CD4-positive, alpha-beta T cell treated with Interleukin-17A for 4 hours (primary cell): ENCODE results near the gene WDR18.
"Not testable (repeated sequence)": the region's sequence is repeated elsewhere in the genome, so short reads cannot be mapped to it uniquely, and the experiment has no call there.

Experiments used
- DNase-seq: peaks from one replicate; pipeline ENCODE4 v3.0.0-alpha.2; 2020; ENCODE audit warnings: mixed read lengths

The WDR18 gene

DNA sequence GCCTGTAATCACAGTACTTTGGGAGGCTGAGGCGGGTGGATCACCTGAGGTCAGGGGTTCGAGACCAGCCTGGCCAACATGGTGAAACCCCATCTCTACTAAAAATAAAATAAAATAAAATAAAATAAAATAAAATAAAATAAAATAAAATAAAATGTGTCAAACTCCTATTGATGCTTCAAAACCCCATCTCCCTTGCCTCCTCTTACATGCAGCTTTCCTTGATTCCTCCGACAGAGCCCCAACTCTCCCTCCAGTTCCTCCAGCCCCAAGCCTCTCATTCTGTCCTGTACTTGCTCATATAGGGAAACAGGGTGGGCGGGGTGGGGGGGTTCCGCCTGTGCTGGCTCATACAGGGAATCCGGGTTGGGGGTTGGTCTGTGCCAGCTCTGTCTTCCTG, 40.9 kb downstream of the WDR18 start:
- not testable (repeated sequence) for DNase-seq

DNA sequence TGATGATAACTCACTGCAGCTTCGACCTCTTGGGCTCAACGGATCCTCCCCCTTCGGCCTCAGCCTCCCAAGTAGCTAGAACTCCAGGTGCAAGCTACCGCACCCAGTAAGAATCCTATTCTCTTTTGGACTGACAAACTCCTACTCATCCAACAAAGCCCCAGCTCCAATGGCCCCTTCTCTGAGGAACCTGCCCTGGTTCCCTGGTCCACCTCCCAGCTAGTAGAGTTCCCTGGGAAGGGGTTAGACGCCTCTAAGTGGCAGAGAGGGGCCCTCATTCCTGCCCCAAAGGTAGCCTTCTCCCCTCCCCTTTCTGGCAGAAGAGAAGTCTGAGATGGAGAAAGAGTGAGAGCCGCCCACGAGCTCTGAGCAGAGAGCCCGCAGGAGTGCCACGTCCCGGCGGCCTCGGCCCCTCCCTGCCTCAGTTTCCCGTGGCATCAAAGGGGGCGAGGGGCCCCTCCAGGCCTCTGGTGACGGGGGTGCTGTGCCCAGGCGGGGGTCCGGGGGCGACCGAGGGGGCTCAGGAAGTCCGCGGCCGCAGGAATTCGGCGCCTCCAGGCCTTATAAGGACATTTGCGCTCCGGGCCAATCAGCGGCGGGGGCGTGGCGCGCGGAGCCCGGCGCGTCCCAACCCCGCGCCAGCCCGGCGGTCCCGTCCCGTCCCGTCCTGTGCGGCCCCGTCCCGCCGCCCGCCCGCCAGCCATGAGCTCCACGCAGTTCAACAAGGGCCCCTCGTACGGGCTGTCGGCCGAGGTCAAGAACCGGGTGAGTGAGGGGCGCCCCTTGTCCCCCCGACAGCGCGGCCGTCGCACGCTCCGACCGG, 42.0 kb downstream of the WDR18 start, which contains the start of gene CNN2:
CNN2 (plus strand) TSS at position 649 of the 823 bp plus-strand sequence; CDS start at position 703, 54 bp downstream.
- peak; percentile 74 for DNase-seq

DNA sequence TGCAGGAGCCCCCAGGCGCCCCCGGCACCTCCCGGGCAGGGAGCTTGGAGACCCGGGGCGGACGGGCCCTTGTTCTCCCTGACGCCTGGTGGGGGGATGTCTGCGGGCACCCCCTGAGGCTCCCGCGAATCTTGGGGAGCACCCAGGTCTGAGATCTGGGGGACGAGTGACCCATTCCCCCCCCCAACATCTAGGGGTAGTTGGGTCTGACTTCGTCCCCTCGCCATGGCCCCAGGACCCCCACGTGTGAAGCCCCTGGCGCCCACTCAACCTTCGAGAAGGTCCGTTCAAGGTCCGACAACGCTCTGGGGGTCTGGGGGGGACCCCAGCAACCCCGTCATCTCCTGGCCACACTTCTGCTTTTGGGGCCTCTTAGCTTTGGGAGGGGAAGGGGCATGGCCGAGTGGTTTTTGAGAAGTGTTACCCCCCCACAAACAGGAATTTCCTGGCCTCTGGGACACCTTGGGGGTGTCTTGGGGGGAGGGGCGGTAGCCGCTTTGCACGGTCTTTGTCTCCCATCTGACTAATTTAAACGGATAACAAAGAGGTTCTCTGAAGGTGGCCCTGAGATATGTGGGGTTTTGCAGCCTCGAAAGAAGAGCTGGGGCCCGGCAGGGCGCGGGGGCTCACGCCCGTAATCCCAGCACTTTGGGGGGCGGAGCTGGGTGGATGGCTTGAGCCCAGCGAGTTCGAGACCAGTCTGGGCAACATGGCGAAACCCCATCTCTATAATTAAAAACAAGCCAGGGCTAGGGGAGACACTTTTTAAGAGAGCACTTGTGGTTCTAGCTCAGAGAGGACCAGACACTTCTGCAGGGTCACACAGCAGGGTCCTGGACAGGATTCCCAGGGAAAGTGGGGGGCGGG, 42.9 kb downstream of the WDR18 start:
- DNase-seq = peak; percentile 56

DNA sequence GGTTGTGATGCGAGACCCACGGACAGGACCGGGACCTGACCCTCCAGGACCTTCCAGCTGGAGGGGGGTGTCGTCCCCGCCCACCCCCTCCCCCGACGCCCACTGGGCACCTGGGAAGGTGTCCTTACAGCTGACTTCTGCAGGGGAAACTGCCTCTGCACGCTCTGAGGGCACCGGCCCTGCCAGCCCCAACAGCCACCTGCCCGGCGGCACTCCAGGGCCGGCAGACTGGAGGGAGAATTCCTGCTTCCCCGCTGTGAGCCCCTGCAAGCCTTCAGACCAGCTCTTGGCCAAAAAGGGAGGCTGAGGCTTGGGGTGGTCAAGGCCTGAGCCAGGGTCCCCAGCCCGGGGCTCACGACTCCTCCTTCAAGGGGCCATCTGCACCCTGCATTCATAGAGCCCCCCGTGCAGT, 43.5 kb downstream of the WDR18 start:
- DNase-seq = peak; percentile 30

DNA sequence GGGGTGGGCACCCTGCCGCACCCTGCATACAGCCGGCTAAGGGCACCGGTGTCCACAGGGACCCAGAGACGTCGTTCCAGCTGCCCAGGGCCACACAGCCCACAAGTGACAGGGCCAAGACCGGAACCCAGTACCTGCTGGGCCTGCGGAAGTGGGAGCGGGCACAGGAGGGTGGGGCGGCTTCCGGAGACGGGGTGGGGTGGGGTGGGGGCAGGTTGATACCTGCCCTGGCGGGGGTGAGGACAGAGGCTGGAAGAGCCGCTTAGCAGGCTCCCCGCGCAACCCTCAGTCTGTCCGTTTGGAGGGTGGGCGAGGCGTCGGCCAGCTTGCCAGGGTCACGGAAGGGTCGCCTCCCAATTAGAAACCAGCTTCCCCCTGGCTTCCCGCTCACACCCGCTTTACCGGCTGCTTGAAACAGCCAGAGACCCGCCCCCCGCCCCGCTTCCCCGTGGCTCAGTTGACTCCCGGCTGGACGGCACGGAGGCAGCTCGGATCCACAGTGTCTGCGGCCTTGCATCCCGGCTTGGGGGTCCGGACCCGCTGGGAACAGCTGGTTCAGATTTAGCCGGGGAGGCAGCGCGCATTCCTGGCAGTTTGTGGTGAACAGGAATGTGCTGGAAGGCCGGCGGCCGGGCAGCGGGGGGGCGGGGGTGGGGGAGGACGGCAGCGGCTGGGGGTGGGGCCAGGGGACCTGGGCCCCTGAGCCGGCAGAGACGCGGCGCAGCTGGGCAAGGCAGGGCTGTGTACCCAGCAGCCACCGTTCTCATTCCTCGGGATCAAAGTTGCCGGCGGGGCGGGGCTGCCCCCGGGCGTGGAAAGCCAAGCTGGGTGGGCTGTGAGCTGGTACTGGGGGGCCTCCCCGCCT, 44.1 kb downstream of the WDR18 start:
- DNase-seq = peak; percentile 82

DNA sequence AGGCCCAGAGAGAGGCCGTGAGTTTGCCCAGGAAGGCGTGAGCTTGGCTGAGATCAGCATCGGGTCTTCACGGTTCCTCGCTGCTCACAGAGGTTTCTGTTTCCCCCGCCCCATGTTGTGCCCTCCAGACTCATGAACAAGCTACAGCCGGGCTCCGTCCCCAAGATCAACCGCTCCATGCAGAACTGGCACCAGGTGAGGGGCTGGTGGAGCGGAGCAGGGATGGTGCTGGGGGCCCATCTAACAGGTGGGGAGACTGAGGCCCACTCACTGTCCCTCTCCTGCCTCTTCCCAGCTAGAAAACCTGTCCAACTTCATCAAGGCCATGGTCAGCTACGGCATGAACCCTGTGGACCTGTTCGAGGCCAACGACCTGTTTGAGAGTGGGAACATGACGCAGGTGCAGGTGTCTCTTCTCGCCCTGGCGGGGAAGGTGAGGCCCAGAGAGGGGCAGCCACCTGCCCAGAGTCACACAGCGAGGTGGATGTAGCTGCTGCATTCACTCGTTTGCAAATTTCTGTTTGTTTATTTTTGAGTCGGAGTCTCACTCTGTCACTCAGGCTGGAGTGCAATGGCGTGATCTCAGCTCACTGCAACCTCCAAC, 48.2 kb downstream of the WDR18 start:
- DNase-seq = no peak

DNA sequence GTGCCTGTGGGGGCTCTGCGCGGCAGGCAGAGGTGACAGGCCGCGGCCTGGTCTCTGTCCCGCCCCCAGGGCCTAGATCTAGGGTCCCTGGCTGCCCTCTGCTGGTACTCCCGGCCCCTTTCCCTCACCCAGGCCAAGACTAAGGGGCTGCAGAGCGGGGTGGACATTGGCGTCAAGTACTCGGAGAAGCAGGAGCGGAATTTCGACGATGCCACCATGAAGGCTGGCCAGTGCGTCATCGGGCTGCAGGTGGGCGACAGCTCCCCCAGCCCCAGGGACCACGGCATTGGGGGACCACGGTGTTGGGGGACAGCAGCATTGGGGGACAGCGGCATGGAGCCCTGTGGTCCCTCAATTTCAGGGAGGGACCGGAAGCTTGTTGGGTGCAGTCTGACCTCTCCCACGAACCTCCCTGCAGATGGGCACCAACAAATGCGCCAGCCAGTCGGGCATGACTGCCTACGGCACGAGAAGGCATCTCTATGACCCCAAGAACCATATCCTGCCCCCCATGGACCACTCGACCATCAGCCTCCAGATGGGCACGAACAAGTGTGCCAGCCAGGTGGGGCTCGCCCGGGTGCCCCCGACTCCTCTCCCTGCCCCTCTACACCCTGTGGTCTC, 52.0 kb downstream of the WDR18 start:
- DNase-seq = peak; percentile 40

DNA sequence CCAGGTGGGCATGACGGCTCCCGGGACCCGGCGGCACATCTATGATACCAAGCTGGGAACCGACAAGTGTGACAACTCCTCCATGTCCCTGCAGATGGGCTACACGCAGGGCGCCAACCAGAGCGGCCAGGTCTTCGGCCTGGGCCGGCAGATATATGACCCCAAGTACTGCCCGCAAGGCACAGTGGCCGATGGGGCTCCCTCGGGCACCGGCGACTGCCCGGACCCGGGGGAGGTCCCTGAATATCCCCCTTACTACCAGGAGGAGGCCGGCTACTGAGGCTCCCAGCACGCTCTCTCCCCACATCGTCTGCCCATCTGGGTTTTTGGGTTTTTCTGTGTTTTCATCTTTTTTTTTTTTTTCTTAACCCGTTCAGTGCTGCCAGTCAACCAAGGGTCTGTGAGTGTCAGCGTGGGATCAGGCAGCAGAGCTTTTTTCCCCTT, 53.5 kb downstream of the WDR18 start:
- DNase-seq = no peak

DNA sequence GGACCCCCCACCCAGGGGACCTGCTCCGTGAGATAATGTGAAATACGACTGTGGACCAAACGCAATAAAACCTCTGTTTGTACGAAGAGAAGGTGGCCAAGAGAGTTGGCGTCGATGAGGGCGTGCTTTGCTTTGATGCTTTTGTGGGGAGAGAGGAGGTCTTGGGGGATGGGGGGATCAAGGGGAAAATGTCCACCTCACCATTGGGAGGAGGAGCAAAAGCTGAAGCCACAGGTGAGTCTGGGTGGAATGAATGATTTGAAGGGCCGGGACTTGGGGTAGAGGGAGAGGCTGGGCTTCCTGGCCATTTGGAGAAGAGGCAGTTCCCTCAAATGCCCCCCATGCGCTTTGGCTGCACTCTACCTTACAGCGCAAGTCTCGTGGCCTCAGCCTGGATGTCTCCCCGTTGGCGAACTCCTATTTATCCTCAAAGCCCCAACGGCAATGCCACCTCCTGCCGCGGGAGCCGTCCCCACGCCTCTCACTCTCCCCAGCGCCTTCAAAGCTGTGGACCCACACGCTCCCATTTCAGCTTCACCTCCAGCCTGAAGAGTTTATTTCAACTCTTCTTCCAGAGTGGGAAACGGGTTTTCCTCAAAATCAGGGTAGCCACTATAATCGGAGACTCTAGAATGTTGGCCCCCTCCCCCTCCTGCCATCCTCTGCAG, 55.0 kb downstream of the WDR18 start:
- DNase-seq = no peak

DNA sequence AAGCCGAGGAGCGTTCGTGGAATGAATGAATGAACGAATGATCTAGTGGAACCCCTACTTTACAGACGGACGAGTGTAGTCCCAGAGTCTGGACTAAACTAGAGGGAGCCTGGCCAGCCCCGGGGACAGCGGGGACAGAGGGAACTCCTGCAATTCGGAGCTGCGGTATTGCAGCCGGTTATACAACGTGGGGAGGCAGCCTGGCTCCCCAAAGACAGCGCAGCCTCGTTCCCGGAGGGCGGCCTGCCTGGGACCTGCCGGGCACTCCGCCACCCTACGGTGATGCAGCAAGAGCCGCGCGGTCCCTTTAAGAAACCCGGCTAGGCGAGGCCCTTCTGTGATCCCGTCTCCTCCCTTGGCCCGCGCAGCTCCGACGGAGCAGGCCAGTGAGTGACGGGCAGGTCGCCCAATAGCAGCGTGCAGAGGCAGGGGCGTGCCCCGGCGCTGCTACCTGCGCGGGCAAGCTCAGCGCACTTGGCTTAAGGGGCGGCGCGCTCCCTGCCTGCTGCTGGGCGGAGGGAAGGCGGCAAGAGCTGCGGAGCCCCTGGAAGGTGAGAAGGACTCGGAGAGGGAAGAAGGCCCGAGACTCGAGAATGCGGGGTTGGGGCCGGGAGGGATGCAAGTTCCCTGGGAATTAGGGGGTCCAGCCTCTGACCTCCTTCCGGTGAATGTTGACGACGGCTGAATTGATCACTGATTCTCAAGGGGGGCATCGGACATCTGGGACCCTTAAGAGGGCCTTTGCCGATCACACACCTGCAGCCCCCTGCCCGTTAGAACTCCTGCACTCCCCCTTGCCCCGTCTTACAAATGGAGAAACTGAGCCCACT, 55.7 kb downstream of the WDR18 start, which contains the start of gene ABCA7:
ABCA7 (plus strand) TSS at position 462 of the 830 bp plus-strand sequence. CDS start 1,255 bp downstream, outside the sequence.
- DNase-seq = peak; percentile 99

DNA sequence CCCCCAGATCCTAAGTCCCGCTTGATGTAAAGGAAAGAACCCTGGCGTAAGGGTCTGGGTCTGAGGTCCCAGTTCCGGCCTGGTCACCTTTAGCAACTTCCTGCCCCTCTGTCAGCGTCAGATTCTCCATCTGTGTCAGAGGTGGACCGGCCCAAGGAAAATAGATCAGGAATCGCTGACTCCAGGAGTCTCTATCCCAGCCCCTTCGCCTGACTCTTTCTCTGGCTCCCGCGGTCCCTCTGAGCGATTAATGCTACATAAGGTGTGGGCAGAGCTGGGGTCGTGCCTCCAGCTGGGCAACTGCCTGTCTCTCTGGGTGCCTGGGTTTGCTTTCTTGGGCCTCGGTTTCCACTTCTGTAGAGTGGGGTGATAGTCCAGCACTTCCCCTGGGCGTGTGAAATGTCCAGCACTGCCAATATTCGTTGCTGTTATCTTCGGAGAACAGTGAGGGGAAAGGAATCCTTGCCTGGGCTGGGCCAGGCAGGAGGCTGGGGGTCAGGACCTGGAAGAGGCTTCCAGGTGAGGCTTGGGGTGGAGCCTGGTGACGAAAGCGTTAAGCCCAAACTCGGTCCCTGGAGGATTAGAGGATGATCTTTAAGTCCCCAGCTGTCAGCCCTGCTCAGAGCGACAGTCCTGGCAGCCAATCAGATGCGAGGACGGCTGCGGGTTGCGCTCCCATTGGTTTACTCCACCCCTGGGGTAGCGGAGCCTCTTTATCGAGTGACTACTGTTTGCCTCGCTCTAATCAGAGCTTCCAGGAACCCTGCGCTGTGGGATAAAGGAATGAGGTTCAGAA, 56.5 kb downstream of the WDR18 start:
- peak; percentile 91 for DNase-seq

DNA sequence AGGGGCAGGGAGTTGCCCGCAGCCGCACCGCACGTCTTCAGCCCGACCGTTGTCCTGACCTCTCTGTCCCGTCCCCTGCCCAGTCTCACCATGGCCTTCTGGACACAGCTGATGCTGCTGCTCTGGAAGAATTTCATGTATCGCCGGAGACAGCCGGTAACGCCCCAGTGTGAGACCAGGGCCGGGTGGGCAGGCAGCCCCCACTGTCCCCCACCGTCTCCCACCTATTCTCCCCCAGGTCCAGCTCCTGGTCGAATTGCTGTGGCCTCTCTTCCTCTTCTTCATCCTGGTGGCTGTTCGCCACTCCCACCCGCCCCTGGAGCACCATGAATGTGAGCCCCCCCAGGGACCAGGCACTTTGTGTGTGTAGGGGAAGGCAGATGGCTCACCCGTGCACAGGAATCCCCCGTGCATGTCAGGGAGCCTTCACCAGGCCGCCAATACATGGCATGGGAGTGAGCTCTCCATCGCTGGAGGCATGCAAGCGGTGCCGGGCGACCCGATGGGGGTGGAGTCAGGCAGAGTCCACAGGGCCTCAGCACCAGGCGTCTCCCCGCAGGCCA, 57.2 kb downstream of the WDR18 start:
- DNase-seq = no peak

DNA sequence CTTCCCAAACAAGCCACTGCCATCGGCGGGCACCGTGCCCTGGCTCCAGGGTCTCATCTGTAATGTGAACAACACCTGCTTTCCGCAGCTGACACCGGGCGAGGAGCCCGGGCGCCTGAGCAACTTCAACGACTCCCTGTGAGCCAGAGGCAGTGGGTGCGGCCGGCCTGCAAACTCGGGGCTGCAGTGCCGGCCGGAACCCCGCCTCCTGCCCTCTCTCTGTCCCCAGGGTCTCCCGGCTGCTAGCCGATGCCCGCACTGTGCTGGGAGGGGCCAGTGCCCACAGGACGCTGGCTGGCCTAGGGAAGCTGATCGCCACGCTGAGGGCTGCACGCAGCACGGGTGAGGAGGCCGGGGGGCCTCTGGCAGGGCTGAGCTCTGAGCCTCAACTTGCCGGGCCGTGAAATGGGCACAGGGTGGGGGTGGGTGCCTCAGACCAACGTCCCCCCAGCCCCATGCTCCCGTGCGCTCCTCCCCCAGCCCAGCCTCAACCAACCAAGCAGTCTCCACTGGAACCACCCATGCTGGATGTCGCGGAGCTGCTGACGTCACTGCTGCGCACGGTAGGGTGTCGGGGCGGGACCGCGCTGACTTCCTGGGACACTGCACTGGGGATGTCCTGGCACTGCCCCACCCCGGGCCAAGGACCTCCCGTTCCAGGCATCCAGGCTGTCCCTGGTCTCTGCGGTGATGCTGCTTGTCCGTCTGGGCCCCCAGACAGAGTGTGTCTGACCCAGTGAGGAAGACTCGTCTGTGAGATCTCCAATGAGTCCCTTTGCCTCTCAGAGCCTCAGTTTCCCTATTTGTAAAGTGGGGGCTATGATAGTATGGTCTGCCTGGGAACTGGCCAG, 57.9 kb downstream of the WDR18 start:
- no peak for DNase-seq

DNA sequence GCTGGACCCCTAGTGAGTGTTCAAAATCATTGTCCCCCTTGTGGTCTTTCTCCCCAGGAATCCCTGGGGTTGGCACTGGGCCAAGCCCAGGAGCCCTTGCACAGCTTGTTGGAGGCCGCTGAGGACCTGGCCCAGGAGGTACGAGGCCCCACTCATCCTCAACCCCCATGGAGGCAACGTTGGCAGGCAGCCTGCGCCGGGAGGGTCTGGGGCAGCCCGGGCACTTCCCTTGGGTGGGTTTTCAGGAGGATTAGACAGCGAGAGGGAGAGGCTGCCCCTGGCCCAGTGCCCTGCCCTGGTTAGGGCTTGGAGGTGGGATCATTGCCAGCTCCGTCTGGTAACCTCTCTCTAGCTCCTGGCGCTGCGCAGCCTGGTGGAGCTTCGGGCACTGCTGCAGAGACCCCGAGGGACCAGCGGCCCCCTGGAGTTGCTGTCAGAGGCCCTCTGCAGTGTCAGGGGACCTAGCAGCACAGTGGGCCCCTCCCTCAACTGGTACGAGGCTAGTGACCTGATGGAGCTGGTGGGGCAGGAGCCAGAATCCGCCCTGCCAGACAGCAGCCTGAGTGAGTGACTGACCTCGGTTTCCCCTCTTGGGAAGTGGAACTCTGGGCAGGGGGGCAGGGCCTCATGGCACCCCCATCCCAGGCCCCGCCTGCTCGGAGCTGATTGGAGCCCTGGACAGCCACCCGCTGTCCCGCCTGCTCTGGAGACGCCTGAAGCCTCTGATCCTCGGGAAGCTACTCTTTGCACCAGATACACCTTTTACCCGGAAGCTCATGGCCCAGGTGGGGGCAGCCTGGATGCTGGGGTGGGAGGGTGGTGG, 58.8 kb downstream of the WDR18 start:
- DNase-seq = no peak
